Urothelium cell line (cell line): ENCODE results near the gene KRTAP5-3.
"Not testable (repeated sequence)": the region's sequence is repeated elsewhere in the genome, so short reads cannot be mapped to it uniquely, and the experiment has no call there.

Experiments
- DNase-seq: peaks from one replicate; pipeline ENCODE4 v3.0.0; 2011; ENCODE audit warnings: low spot score, mixed read lengths
- FAIRE-seq: peaks from 2 replicates; lab custom pipeline; 2011; peaks lifted over from hg19 to GRCh38; lab: Jason Lieb, UNC

The KRTAP5-3 gene

GRCh38 chr11:1624621-1625020 lies 16.4 kb upstream of the KRTAP5-3 start:
- DNase-seq = no peak
- FAIRE-seq = no peak

- FAIRE-seq (no peak), DNase-seq (no peak)
These were observed 15.5 kb upstream of the KRTAP5-3 start for GRCh38 chr11:1623716-1624115.

DNA sequence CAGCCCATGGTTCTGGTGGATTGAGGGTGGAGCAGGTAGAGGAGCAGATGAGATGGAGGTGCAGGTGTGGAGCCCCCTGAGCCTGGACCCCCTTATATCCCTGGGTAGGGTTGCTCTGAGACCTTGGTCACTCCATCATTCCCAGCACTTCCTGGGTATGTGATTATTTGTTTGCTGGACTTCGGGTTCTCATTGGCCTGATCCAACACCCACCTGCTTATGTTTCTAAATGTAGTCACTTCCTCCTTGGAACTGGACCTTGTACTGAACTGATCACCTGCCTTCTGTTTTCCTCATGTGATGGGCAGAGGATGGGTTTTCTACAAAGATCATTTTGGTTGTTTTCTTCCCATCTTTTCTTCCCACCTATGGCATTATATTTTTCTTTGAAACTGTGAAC lies 13.8 kb upstream of the KRTAP5-3 start, which contains the start of gene KRTAP5-4:
TSS of gene KRTAP5-4 (minus strand) at position 53 of the 400 bp plus-strand sequence. CDS start at position 8, 45 bp downstream.
- FAIRE-seq = no peak
- DNase-seq = no peak

DNA sequence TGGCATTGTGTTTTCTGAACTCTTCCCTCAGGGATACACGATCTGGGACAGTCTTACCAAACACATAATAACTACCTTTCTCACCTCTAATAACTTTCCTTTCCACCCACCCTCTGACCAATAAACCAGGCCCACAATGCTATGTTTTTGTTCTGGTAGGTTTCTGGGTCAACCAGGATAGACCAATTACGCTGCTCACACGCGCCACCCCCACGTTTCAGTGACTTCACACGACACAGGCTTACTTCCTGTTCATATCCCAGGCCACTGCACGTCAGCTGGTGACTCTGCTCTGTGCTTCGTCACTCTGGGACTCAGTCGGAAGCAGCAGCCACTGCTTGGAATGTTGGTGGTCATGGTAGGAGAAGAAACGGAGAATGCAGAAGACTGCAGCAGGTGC lies 11.2 kb upstream of the KRTAP5-3 start:
- FAIRE-seq (no peak), DNase-seq (no peak)

- FAIRE-seq (no peak), DNase-seq (no peak)
These were observed 10.0 kb upstream of the KRTAP5-3 start for GRCh38 chr11:1618231-1618630.

DNA sequence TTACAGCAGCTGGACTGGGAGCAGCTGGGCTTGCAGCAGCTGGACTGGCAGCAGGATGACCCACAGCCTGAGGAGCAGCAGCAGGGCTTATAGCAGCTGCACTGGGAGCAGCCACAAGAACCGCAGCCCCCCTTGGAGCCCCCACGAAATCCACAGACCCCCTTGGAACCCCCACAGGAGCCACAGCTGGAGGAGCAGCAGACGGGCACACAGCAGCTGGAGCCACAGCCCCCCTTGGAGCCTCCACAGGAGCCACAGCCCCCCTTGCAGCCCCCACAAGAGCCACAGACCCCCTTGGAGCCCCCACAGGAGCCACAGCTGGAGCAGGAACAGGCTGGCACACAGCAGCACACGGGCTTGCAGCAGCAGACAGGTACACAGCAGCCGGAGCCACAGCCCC lies 362 bp downstream of the KRTAP5-3 start:
- not testable (repeated sequence) for DNase-seq, FAIRE-seq

DNA sequence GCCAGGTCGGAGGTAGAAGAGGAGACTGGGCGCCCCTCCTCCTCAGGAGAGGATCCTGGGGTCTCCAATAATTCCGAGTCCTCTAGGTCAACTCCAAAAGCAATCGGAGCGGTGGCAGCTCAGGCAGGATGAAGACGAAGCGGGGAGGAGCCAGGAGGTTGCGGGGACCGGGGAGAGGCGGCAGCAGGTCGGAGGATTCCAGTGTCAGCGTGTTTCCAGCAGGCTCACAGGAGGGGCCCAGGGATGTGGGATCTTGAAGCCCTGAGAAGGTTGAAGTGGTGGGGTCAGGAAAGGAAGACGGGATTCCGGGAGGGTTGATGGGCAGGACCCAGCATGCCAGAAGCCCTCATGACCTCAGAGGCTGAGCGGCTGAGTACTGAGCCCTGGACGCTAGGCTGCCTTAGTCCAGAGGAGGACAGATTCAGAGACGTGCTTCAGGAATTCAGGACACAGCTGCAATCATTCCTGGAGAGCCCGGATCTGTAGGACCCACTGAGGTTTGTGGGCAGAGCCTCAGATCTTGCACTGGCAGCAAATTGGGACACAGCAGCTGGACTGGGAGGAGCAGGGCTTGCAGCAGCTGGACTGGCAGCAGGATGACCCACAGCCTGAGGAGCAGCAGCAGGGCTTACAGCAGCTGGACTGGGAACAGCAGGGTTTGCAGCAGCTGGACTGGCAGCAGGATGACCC lies 962 bp downstream of the KRTAP5-3 start:
- DNase-seq, FAIRE-seq: not testable (repeated sequence)

DNA sequence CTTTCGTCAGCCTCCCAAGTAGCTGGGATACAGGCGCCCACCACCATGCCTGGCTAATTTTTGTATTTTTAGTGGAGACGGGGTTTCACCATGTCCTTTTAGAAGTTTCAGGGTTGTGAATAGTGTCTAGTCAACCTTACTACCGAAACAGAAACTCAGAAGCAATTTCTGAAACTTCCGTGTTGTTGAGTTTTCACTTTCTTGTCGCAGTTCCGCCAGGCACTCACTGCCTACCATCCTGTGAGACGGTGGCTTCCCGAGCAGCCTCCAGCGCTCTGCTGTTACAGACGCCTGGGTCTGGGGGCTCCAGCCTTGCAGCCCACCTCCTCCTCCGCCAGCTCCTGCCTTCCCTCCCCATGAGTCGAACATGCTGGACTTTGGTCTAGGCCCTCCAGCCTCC lies 2.3 kb downstream of the KRTAP5-3 start:
- not testable (repeated sequence) for FAIRE-seq, DNase-seq

DNA sequence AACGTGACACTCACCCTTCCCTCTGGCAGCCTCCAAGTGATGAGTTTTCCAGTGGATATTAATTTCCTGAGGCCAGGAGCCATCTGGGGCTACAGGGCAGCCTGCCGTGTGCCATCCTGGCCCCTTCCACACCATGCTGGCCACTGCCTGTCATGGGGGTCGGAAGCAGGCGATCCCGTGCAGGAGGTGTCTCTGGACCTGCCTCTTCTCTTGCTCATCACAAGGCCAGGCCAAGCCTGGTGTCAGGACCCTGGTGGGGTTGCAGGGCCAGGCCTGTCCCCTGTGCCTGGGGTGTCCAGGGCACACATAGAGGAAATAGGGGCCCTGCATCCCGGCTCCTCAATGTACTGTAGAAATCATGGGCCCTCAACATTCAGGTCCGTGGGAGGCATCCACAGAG lies 3.6 kb downstream of the KRTAP5-3 start:
- DNase-seq (no peak), FAIRE-seq (no peak)

GRCh38 chr11:1604181-1604580 lies 4.1 kb downstream of the KRTAP5-3 start:
- DNase-seq = no peak
- FAIRE-seq = no peak

GRCh38 chr11:1603629-1604028 lies 4.6 kb downstream of the KRTAP5-3 start:
- DNase-seq (no peak), FAIRE-seq (no peak)

DNA sequence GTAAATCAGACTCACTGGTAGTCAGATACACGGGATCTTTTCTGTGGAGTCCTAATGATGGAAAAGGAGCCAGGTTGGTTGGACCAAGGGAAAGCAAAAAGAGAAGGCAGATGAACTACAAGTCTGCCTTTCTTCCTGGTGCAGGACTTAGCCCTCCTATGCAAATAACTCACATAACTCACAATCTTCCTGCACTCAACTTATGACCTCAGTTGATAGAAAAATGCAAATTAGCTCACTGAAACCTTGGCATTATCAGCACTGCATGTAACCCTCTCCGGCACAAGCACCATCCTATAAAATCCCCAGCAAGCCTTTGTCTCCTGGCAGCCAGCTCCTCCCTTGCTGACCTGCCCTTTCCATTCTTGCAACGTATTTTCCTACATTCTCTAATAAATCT lies 6.6 kb downstream of the KRTAP5-3 start:
- peak; percentile 80 for FAIRE-seq
- DNase-seq = not testable (repeated sequence)

GRCh38 chr11:1600626-1601025 lies 7.6 kb downstream of the KRTAP5-3 start:
- no peak for DNase-seq
- no peak for FAIRE-seq

DNA sequence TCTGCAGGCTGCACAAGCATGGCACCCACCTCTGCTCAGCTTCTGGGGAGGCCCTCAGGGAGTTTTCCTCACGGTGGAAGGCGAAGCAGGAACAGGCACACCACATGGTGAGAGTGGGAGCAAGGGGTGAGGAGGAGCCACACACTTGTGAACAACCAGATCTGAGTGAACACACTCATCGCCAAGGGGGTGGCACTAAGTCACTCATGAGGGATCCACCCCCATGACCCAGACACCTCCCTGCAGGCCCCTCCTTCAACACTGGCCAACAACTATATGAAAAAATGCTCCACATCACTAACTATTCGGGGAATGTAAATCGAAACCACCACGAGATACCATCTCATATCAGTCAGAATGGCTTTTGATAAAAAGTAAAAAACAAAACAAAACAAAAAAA lies 9.4 kb downstream of the KRTAP5-3 start:
- no peak for DNase-seq

GRCh38 chr11:1598406-1598805 lies 9.9 kb downstream of the KRTAP5-3 start:
- DNase-seq = not testable (repeated sequence)

More for the DNA sequence above, 9.4 kb downstream of the KRTAP5-3 start:
- FAIRE-seq = no peak

GRCh38 chr11:1597994-1598380 lies 10.3 kb downstream of the KRTAP5-3 start, which contains the start of gene KRTAP5-2:
KRTAP5-2 (minus strand) TSS chr11:1598294; CDS start chr11:1598250, 44 bp downstream.
- no peak for DNase-seq

More at GRCh38 chr11:1598406-1598805, 9.9 kb downstream of the KRTAP5-3 start:
- not testable (repeated sequence) for FAIRE-seq

DNA sequence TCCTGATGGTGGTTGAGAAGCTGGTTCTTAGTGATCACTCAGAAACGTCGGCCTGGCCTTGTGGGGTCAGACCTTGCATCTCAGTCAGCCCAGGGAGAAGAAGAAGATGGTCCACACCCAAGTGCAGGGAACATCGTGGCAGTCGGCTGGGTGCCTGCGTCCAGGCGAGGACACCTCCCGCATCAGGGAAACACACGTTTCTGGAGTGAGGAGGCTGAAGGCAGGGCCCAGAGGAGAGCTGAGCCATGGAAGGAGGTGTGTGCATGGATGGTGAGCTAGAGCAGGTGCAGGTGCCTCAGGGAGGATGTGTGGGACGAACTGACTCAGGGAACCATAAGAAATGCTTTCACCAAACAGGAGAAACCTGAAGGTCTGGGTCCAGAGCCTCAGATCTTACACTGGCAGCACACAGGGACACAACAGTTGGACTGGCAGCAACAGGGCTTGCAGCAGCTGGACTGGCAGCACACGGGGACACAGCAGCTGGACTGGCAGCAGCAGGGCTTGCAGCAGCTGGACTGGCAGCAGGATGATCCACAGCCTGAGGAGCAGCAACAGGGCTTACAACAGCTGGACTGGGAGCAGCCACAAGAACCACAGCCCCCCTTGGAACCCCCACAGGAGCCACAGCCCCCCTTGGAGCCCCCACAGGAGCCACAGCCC lies 10.8 kb downstream of the KRTAP5-3 start:
- FAIRE-seq (no peak), DNase-seq (no peak)

More at GRCh38 chr11:1597994-1598380, 10.3 kb downstream of the KRTAP5-3 start, which contains the start of gene KRTAP5-2:
- no peak for FAIRE-seq

- not testable (repeated sequence) for FAIRE-seq, DNase-seq
These were observed 11.6 kb downstream of the KRTAP5-3 start for GRCh38 chr11:1596576-1597121.

GRCh38 chr11:1595994-1596575 lies 12.2 kb downstream of the KRTAP5-3 start:
- not testable (repeated sequence) for DNase-seq, FAIRE-seq

- no peak for DNase-seq
- FAIRE-seq = no peak
These were observed 15.6 kb downstream of the KRTAP5-3 start for GRCh38 chr11:1592628-1593027.

DNA sequence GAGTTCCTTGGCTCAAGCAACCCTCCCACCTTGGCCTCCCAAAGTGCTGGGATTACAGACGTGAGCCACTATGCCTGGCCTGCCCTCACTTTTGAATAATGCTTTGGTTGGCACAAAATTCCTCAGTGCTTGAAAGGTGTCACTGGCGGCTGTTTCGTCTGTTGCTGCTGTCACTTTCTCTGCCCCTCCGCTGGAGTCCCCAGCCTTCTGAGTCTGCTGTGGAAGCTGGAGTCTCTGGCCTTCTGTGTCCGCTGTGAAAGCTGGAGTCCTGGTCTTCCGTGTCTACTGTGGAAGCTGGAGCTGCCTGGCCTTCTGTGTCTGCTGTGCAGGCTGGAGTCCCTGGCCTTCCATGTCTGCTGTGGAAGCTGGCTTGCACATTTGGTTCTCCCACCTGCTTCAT lies 18.3 kb downstream of the KRTAP5-3 start:
- FAIRE-seq (no peak), DNase-seq (no peak)
